Karpas-422 (cell line): ENCODE measurements around the gene AGBL2. TPM values are rescaled to one million over a fixed set of nuclear protein-coding genes. Genes with fewer than 3 reads are reported as not detected.
"Not testable (repeated sequence)": the region's sequence is repeated elsewhere in the genome, so short reads cannot be mapped to it uniquely, and the experiment has no call there.

Experiments used
- DNase-seq: peaks from one replicate; pipeline ENCODE4 v3.0.0-alpha.2; 2015
- H2AFZ ChIP-seq: fragments of 200-600 bp; sonication (generic); 2 replicates; pipeline ENCODE4 v1.6.1; 2014; ENCODE audit warnings: antibody characterized with exemption, low read length, mixed read lengths
- H3K27ac ChIP-seq: fragments of 200-600 bp; sonication (generic); 2 replicates; pipeline ENCODE4 v1.5.1; 2014; ENCODE audit warnings: mild to moderate bottlenecking, low read length, moderate library complexity
- H3K27me3 ChIP-seq: fragments of 200-600 bp; sonication (generic); 2 replicates; pipeline ENCODE4 v1.6.1; 2014; ENCODE audit warnings: low read length, mixed read lengths
- H3K36me3 ChIP-seq: fragments of 200-600 bp; sonication (generic); 2 replicates; pipeline ENCODE4 v1.6.1; 2014; ENCODE audit warnings: low read length, mixed read lengths; ENCODE audit not compliant: insufficient read depth
- H3K4me1 ChIP-seq: fragments of 200-600 bp; sonication (generic); 2 replicates; pipeline ENCODE4 v1.6.1; 2014; ENCODE audit warnings: mild to moderate bottlenecking, low read length, mixed read lengths
- H3K4me2 ChIP-seq: fragments of 200-600 bp; sonication (generic); 2 replicates; pipeline ENCODE4 v1.6.1; 2014; ENCODE audit warnings: low read length, low read depth, mild to moderate bottlenecking; ENCODE audit not compliant: poor library complexity, severe bottlenecking
- H3K4me3 ChIP-seq: fragments of 200-600 bp; sonication (generic); 2 replicates; pipeline ENCODE4 v1.5.1; 2014; ENCODE audit warnings: mild to moderate bottlenecking, antibody characterized with exemption, low read length, mixed read lengths
- H3K79me2 ChIP-seq: fragments of 200-600 bp; sonication (generic); 2 replicates; pipeline ENCODE4 v1.6.1; 2014; ENCODE audit warnings: mild to moderate bottlenecking, low read length, mixed read lengths
- H3K9ac ChIP-seq: fragments of 200-600 bp; sonication (generic); 2 replicates; pipeline ENCODE4 v1.6.0; 2014; ENCODE audit warnings: low read length
- H3K9me2 ChIP-seq: fragments of 200-600 bp; sonication (generic), shearing (Covaris generic); replicated peaks from 2 replicates; pipeline ENCODE4 v1.6.0; 2014; ENCODE audit warnings: mild to moderate bottlenecking, low read length, moderate library complexity; ENCODE audit not compliant: insufficient read depth
- H3K9me3 ChIP-seq: fragments of 300-700, 200-600 bp; sonication (generic); 2 replicates; pipeline ENCODE4 v1.6.1; 2014; ENCODE audit warnings: low read length, mixed read lengths
- H4K20me1 ChIP-seq: fragments of 200-600 bp; sonication (generic); 2 replicates; pipeline ENCODE4 v1.6.1; 2014; ENCODE audit warnings: mild to moderate bottlenecking, antibody characterized with exemption, low read length, low read depth; ENCODE audit not compliant: insufficient read depth
- total RNA-seq: library from RNA; depleted of rRNA; stranded (reverse); fragments of >200 nt; shearing (Covaris generic); gene quantifications from 2 replicates; pipeline ENCODE4 v1.2.3, GENCODE V29; 2014; ENCODE audit warnings: low replicate concordance

AGBL2 gene
- total RNA-seq, 1 experiment from 2014 or later, result 14.9 TPM

DNA sequence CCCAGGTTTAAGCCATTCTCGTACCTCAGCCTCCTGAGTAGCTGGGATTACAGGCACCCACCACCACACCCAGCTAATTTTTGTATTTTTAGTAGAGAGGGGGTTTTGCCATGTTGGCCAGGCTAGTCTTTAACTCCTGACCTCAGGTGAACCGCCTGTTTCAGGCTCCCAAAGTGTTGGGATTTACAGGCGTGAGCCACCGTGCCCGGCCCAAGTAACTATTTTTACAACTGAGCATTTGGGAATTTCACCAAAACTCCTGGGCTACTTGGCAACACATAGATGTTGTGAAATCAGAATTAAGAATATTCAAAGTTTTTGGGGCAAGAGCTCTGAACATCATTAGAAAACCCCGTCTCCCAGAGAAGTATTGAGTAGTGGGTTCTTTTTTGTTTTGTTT lies 74.7 kb downstream of the AGBL2 start:
- H3K79me2 ChIP-seq, result peaks cover 46% of the 10 kb centered on the region
- not testable (repeated sequence) for H3K9me3 ChIP-seq, H3K9me2 ChIP-seq, H2AFZ ChIP-seq, H3K9ac ChIP-seq, H4K20me1 ChIP-seq, DNase-seq, H3K27me3 ChIP-seq, H3K27ac ChIP-seq
- peaks cover 19% of the 10 kb centered on the region for H3K4me1 ChIP-seq
- H3K4me2 ChIP-seq, result peak overlapping the region; percentile 87
- peak overlapping the region; percentile 84; the same call in 1 of the 2 replicates for H3K4me3 ChIP-seq
- H3K36me3 ChIP-seq, result peaks cover 23% of the 10 kb centered on the region

DNA sequence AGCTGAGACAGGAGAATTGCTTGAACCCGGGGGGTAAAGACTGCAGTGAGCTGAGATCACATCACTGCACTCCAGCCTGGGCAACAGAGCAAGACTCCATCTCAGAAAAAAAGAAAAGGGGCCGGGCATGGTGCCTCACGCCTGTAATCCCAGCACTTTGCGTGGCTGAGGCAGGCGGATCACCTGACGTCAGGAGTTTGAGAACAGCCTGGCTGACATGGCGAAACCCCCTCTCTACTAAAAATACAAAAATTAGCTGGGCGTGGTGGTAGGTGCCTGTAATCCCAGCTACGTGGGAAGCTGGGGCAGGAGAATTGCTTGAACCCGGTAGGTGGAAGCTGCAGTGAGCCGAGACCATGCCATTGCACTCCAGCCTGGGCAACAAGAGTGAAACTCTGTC lies 78.8 kb downstream of the AGBL2 start:
- not testable (repeated sequence) for H3K27ac ChIP-seq, H4K20me1 ChIP-seq, H3K4me2 ChIP-seq, H3K4me3 ChIP-seq, H3K27me3 ChIP-seq, H2AFZ ChIP-seq, DNase-seq, H3K9me3 ChIP-seq, H3K4me1 ChIP-seq, H3K9me2 ChIP-seq, H3K9ac ChIP-seq
- peaks cover 45% of the 10 kb centered on the region for H3K36me3 ChIP-seq
- H3K79me2 ChIP-seq, result peaks cover 38% of the 10 kb centered on the region

DNA sequence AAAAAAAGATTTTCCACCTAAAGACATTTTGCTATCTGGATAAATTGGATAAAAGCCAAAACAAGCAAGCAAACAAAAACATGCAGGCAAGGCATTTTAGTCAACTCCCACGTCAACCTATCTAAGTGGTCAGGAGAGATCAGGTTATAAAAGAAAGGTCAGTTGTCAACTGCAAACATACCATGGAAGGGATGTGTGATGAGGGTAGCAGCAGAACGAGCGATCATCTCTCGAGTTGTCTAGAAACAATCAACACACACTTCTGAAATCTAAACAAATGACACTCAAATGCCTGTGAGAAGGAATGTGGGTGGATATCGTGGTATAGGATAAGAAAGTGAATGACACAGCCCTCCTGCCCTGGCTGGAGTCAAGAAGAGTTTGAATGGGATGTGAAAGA lies 83.7 kb downstream of the AGBL2 start:
- H3K9me3 ChIP-seq, result no peaks in the 10 kb centered on the region
- H3K27me3 ChIP-seq, result no peaks in the 10 kb centered on the region
- H3K4me2 ChIP-seq, result no peak overlapping the region
- H3K79me2 ChIP-seq, result peaks cover 3% of the 10 kb centered on the region; the same call in 1 of the 2 replicates
- H3K27ac ChIP-seq, result no peak overlapping the region
- no peaks in the 10 kb centered on the region for H4K20me1 ChIP-seq
- no peak overlapping the region for H2AFZ ChIP-seq
- no peak overlapping the region for H3K9ac ChIP-seq
- H3K9me2 ChIP-seq, result no peaks in the 10 kb centered on the region
- no peak overlapping the region for H3K4me3 ChIP-seq
- peaks cover 62% of the 10 kb centered on the region for H3K36me3 ChIP-seq
- no peak for DNase-seq
- H3K4me1 ChIP-seq, result no peaks in the 10 kb centered on the region

DNA sequence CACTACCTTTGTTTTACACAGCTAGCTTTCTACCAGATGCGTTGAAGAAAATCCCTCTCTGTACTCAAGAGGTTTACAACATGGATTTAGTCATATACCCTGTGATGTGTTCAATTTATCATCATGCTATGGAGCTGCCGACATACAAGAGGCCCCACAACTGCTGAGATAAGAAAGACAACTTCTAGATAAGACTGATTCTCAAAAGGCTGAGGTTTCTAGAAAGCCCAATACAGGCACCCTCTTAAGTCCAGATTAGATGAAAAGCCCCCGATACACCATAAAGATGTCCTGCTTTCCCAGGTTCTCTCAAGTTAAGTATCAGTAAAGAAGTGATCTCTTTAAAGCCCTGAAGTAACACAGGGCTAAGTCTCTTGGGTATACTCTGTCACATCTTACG lies 87.1 kb downstream of the AGBL2 start:
- Histone ChIP-seq H2AFZ (no peak overlapping the region), H3K9ac (no peak overlapping the region), H3K27me3 (no peaks in the 10 kb centered on the region), H3K4me3 (no peak overlapping the region), H3K27ac (no peak overlapping the region), H3K4me1 (no peaks in the 10 kb centered on the region), H3K4me2 (no peak overlapping the region), H3K9me2 (no peaks in the 10 kb centered on the region), H3K79me2 (peaks cover 3% of the 10 kb centered on the region; the same call in 1 of the 2 replicates), H3K9me3 (no peaks in the 10 kb centered on the region), H3K36me3 (peaks cover 63% of the 10 kb centered on the region; the same call in 1 of the 2 replicates), H4K20me1 (no peaks in the 10 kb centered on the region)
- DNase-seq, result no peak

DNA sequence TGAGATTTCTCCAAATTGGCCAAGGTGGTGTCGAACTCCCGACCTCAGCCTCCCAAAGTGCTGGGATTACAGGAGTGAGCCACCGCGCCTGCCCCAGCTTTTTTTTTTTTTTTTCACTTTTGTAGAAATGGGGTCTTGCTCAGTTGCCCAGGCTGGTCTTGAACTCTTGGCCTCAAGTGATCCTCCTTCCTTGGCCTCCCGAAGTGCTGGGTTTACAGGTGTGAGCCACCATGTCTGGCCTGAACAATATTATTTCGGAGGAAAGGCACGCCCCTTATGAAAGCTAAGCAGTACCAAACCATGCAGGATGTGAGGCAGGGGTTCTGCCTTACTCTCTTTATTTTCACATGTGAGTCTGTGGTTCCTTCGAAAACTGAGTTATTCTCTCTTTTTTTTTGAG lies 88.9 kb downstream of the AGBL2 start:
- no peaks in the 10 kb centered on the region for H3K9me2 ChIP-seq
- no peak for DNase-seq
- no peak overlapping the region for H2AFZ ChIP-seq
- H3K4me1 ChIP-seq, result no peaks in the 10 kb centered on the region
- no peaks in the 10 kb centered on the region for H3K27me3 ChIP-seq
- no peaks in the 10 kb centered on the region for H3K9me3 ChIP-seq
- H4K20me1 ChIP-seq, result no peaks in the 10 kb centered on the region
- peaks cover 62% of the 10 kb centered on the region; the same call in 1 of the 2 replicates for H3K36me3 ChIP-seq
- no peak overlapping the region for H3K27ac ChIP-seq
- H3K4me2 ChIP-seq, result no peak overlapping the region
- H3K4me3 ChIP-seq, result no peak overlapping the region
- no peak overlapping the region for H3K9ac ChIP-seq
- no peaks in the 10 kb centered on the region for H3K79me2 ChIP-seq

DNA sequence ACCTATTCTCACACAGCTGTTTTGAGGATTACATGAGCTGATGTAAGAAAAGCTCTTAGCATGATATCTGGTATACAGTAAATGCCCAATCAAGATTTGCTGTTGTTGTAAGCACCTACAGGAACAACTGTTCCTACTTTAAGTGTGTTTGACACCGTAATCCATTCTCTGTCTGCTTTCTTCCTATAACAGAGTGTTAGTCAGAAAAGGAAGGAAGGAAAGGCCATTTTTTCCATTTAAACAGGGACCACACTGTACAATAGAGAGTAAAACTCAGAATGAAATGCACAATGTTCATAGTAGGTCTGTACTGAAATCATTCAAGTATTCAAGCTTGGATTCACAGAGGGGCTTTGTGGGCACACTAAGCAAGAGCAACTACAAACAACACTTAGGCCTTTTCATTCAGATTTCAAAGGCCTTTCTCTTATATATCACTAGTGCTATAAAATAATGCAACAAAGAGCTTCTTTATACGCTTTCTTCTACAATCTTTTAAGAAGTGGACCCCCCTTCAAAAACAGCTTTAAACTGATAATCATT lies 94.3 kb downstream of the AGBL2 start:
- Histone ChIP-seq H3K27me3 (no peaks in the 10 kb centered on the region), H3K4me1 (no peaks in the 10 kb centered on the region), H4K20me1 (no peaks in the 10 kb centered on the region), H2AFZ (no peak overlapping the region), H3K27ac (no peak overlapping the region), H3K9me3 (no peaks in the 10 kb centered on the region), H3K4me2 (no peak overlapping the region), H3K9ac (no peak overlapping the region), H3K79me2 (no peaks in the 10 kb centered on the region), H3K4me3 (no peak overlapping the region), H3K9me2 (no peaks in the 10 kb centered on the region), H3K36me3 (peaks cover 46% of the 10 kb centered on the region; the same call in 1 of the 2 replicates)
- no peak for DNase-seq

DNA sequence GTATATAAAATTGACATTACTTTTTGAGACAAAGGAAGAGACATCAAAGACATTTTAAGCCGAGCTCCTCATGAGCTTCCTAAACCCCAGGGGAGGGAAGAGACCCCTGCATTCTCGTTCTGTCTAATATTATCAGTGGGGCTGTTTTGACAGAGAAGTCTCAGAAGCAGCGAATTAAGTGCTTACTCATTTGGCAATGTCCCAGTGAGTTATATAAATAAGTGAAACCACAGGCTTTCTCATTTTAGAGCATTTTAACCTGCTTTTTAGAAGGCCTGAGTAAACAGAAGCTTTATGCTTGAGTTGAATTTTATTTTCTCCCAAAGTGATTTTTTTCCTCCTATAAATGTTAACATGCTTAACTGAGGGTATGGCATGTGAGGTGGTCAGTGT lies 97.8 kb downstream of the AGBL2 start:
- Histone ChIP-seq H2AFZ (no peak overlapping the region), H3K4me1 (no peaks in the 10 kb centered on the region), H3K4me2 (no peak overlapping the region), H3K36me3 (peaks cover 31% of the 10 kb centered on the region; the same call in 1 of the 2 replicates), H3K9me2 (no peaks in the 10 kb centered on the region), H4K20me1 (no peaks in the 10 kb centered on the region), H3K4me3 (no peak overlapping the region), H3K79me2 (no peaks in the 10 kb centered on the region), H3K9me3 (no peaks in the 10 kb centered on the region), H3K27me3 (no peaks in the 10 kb centered on the region), H3K27ac (no peak overlapping the region), H3K9ac (no peak overlapping the region)
- no peak for DNase-seq

DNA sequence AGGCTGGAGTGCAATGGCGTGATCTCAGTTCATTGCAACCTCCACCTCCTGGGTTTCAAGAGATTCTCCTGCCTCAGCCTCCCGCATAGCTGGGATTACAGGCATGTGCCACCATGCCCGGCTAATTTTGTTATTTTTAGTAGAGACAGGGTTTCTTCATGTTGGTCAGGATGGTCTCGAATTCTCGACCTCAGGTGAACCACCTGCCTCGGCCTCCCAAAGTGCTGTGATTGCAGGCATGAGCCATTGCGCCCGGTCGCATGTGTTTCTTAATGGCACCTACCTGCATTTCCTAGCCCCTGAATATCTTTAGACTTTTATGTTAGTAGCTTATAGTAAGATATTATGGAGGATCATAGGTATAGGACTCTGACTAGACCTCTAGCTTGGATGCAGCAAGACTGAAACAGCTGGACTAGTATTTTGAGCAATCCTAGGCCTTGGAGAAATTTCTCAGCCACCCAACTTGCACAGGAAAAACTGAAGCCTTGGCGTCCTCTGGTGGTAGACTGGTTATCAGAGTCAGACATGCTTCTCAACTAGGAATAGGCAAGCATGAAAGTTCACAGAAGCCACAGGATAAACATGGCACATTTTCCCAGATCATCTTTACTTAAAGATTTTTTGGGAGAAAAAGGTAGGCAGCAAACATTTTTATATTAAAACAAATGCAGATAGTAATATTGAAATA lies 98.3 kb downstream of the AGBL2 start:
- no peaks in the 10 kb centered on the region for H3K9me3 ChIP-seq
- no peak overlapping the region for H3K9ac ChIP-seq
- DNase-seq, result peak; percentile 69
- H3K9me2 ChIP-seq, result no peaks in the 10 kb centered on the region
- H3K4me3 ChIP-seq, result no peak overlapping the region
- no peak overlapping the region for H2AFZ ChIP-seq
- peaks cover 3% of the 10 kb centered on the region for H3K4me1 ChIP-seq
- no peaks in the 10 kb centered on the region for H3K79me2 ChIP-seq
- H3K36me3 ChIP-seq, result peaks cover 26% of the 10 kb centered on the region; the same call in 1 of the 2 replicates
- no peaks in the 10 kb centered on the region for H4K20me1 ChIP-seq
- no peaks in the 10 kb centered on the region for H3K27me3 ChIP-seq
- no peak overlapping the region for H3K4me2 ChIP-seq
- no peak overlapping the region for H3K27ac ChIP-seq
